Activated effector memory CD4-positive, alpha-beta T cell treated with anti-CD3 and anti-CD28 coated beads, Interleukin-2, amount 50 U/mL, for 16 hours (primary cell): ENCODE measurements around the gene SLAMF6.
"Not testable (repeated sequence)": the region's sequence is repeated elsewhere in the genome, so short reads cannot be mapped to it uniquely, and the experiment has no call there.

Source experiments
- DNase-seq: peaks from one replicate; pipeline ENCODE4 v3.0.0-alpha.2; 2020

Gene SLAMF6

GRCh38 chr1:160541622-160542302, 18.7 kb upstream of the SLAMF6 start:
- no peak for DNase-seq

DNA sequence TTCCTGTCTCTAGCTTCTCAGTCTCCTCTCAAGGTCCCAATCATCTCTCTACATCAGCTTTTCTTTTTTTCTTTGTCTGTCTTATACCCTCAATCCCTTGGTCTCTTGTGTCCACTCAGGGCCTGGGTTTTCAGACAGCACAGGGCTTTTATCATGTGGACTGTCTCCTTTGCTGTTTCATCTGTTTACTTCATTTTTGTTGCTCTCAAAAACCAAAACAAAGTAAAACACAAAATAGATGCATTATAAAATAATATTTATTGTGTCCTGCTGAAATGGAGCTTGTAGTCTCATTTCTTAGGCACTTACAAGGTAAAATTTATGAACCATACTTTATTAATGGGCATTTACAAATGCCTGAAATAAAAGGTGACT, 17.8 kb upstream of the SLAMF6 start:
- DNase-seq: no peak

GRCh38 chr1:160539990-160540858, 17.2 kb upstream of the SLAMF6 start:
- peak; percentile 78 for DNase-seq

GRCh38 chr1:160539684-160539989, 16.6 kb upstream of the SLAMF6 start:
- no peak for DNase-seq

- no peak for DNase-seq
Measured at GRCh38 chr1:160538985-160539651, 16.1 kb upstream of the SLAMF6 start.

- no peak for DNase-seq
Measured at GRCh38 chr1:160537714-160538665, 14.9 kb upstream of the SLAMF6 start.

DNA sequence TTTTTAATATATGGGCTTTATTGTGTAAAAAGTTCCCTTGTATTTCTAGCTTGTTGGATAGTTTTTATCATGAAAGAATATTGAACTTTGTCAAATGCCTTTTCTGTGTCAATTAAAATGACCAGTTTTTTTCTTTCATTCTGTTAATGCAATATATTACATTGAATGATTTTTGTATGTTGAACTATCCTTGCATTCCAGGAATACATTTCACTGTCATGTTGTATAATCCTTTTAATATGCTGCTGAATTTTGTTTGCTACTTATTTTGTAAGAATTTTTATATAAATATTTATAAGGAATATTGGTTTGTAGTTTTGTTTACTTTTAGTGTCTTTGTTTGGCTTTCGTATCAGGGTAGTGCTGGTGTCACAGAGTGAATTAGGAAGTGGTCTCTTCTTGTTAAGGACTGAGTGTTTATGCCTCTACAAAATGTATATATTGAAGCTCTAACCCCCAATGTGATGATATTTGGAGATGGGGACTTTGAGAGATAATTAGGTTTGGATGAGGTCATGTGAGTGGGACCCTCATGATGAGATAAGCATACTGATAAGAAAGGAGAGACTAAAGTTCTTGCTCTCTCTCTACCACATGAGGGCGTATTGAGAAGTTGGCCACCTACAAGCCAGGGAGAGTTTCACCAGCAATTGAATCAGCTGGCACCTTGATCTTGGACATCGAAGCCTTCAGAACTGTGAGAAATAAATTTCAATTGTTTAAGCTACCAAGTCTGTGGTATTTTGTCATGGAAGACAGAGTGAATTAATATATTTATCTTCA, 12.0 kb upstream of the SLAMF6 start:
- DNase-seq: no peak

DNA sequence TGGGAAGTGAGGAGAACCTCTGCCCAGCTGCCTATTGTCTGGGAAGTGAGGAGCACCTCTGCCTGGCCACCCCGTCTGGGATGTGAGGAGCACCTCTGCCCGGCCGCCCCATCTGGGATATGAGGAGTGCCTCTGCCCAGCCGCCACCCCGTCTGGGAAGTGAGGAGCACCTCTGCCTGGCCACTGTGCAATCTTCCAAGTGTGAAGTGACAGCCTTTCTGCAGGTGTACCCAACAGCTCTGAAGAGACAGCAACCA, 9.4 kb upstream of the SLAMF6 start:
- DNase-seq: not testable (repeated sequence)

DNA sequence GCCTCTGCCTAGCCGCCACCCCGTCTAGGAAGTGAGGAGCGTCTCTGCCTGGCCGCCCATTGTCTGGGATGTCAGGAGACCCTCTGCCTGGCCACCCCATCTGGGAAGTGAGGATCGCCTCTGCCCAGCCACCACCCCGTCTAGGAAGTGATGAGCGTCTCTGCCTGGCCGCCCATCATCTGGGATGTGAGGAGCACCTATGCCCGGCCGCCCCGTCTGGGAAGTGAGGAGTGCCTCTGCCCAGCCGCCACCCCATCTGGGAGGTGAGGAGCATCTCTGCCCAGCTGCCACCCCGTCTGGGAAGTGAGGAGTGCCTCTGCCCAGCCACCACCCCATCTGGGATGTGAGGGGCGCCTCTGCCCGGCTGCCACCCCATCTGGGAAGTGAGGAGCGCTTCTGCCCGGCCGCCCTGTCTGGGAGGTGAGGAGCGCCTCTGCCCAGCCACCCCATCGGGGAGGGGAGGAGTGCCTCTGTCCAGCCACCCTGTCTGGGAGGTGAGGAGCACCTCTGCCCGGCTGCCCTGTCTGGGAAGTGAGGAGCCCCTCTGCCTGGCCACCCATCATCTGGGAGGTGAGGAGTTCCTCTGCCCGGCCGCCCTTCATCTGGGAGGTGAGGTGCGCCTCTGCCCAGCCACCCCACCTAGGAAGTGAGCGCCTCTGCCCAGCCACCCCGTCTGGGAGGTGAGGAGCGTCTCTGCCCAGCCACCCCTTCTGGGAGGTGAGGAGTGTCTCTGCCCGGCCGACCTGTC, 8.9 kb upstream of the SLAMF6 start:
- DNase-seq: not testable (repeated sequence)

GRCh38 chr1:160529401-160529952, 6.4 kb upstream of the SLAMF6 start:
- DNase-seq: not testable (repeated sequence)

GRCh38 chr1:160523789-160524188, 734 bp upstream of the SLAMF6 start:
- not testable (repeated sequence) for DNase-seq

DNA sequence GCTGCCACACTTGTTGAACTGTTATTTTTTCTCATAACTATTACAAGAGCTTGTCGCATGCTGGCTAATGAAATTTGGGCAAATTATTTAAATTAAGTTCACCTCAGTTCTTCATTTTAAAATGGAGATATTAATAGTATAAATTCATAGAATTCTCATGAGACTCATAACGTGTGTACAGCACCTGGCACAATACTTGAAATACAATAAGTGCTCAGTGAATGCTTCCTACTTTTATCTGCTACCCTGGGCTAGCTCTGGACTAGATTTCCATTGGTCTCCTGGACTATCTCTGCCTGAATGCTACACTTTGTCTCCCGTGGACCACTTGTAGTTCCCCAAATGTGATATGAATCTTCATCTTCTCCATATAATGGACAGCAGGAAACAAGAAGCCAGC, 919 bp downstream of the SLAMF6 start:
- DNase-seq: no peak

DNA sequence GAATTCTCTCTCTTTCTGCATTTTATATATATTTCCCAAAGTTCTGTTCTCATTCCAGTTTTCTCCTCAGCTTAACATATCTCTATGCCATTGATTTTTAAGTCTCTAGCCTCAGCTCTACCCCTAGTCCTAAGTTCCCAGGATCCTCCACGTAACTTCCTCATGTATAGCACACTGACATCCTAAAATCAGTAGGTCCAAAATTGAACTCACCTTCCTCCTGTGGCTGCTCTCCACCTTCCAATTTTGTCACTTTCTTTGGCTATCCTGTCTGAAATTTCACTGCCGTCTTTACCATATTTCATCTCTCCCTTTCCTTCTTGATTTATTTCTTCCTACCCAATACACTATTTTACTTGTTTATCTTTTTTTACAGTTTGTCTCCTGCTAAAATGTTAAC, 1.5 kb downstream of the SLAMF6 start:
- no peak for DNase-seq

- DNase-seq: no peak
Measured at GRCh38 chr1:160520999-160521398, 2.1 kb downstream of the SLAMF6 start.

DNA sequence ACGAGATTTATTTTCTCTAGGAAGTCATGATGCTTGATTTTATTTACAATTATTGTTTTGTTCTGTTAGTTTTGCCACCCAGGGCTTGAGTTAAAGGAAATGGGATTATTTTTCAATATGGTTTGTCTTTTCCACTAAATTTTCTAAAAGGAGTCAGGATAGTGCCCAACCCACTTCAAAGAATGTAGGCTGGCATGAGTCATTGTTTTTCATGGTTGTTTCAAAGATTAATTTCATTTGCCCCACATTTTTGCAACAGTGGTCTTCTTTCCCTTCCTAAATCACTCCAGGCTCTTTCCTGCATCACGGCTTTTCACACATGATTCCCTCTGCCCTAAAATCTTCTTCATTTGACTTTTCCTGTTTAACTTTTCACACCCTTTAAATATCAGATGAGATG, 2.5 kb downstream of the SLAMF6 start:
- DNase-seq: no peak

DNA sequence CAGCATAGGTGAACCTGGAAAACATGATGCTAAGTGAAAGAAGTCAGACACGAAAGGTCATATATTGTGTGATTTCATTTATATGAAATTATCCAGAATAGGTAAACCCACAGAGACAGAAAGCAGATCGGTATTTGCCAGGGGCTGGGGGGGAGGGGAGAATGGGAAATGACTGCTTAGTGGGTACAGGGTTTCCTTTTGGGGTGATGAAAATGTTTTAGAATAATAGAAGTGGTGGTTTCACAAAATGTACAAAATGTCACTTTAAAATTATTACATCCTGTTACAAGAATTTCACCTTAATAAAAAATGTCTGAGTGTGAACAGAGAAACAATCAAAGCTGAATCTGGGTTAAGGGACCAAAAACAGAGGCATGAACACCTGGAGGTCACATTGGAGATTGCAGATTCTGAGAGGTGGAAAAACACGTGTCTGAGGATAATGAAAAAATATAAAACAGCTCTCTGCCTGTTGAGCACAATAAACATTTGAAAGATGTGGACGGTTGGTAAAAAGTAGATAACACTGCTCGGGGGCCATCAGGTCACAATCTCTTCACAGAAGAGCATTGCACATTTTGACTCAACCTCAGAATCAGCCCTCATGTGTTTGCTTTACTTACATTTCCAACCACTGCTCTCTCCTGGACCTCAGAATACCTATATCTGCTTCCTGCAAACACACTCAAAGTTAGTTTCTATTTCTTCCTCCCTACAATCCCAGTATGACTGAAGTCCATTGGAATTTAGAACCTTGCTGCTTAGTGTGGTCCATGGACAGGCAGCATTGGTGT, 3.2 kb downstream of the SLAMF6 start:
- no peak for DNase-seq

GRCh38 chr1:160517519-160517918, 5.5 kb downstream of the SLAMF6 start:
- not testable (repeated sequence) for DNase-seq

DNA sequence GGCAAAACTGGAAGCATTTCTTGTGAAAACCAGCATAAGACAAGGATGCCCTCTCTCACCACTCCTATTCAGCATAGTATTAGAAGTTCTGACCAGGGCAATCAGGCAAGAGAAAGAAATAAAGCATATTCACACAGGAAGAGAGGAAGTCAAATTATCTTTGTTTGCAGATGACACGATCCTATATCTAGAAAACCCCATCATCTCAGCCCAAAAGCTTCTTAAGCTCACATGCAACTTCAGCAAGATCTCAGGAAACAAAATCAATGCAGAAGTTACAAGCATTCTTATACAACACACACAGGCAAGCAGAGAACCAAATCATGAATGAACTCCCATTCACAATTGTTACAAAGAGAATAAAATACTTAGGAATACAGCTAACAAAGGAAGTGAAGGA, 7.1 kb downstream of the SLAMF6 start:
- not testable (repeated sequence) for DNase-seq

- no peak for DNase-seq
Measured at GRCh38 chr1:160504651-160505050, 18.4 kb downstream of the SLAMF6 start.

DNA sequence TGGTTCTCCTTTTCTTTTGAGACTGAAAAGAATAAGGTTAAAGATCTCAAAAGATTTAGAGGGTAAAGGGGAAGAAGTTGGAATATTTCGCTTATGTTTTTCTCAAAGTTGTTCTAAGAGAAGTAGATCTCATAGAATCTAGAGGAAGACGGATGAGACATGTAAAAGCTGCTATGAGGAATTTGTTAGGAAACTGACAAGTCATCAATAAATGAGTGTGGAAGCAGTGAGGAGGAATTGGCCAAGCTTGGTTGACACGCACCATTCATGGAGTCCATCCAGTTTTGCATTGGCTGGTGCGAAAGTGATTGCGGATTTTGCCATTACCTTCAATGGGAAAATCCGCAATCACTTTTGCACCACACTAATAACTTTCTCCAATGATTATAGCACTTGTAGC, 20.0 kb downstream of the SLAMF6 start:
- no peak for DNase-seq
